ENCODE measurements around the gene USP25.

The USP25 gene

GRCh38 chr21:15831497-15831896 lies 101.7 kb downstream of the USP25 start:
- no peak for TF ChIP-seq CTCF (IDR thresholded peaks at IDR 0.05; ENCODE audit: low read depth, low read length)
- H3K36me3 ChIP-seq, result no peaks in the 10 kb centered on the region; the same call in 1 of the 2 replicates
- no peak overlapping the region for H3K4me3 ChIP-seq (ENCODE audit: low read depth, low read length)
- DNase-seq, result no peak
- no peaks in the 10 kb centered on the region for H3K9me3 ChIP-seq (ENCODE audit: severe bottlenecking)
- no peak overlapping the region for H3K27ac ChIP-seq
- no peaks in the 10 kb centered on the region for H3K27me3 ChIP-seq (ENCODE audit: insufficient read depth, low read depth, severe bottlenecking)

- no peak for DNase-seq
- H3K27me3 ChIP-seq (ENCODE audit: insufficient read depth, low read depth, severe bottlenecking), result no peaks in the 10 kb centered on the region
- no peak overlapping the region for H3K27ac ChIP-seq
- no peaks in the 10 kb centered on the region for H3K9me3 ChIP-seq (ENCODE audit: severe bottlenecking)
- no peaks in the 10 kb centered on the region; the same call in 1 of the 2 replicates for H3K36me3 ChIP-seq
- TF ChIP-seq CTCF (IDR thresholded peaks at IDR 0.05; ENCODE audit: low read depth, low read length), result no peak
- no peak overlapping the region for H3K4me3 ChIP-seq (ENCODE audit: low read depth, low read length)
Measured at GRCh38 chr21:15837645-15838044, 107.9 kb downstream of the USP25 start.

- no peaks in the 10 kb centered on the region for H3K9me3 ChIP-seq (ENCODE audit: severe bottlenecking)
- no peak overlapping the region for H3K4me3 ChIP-seq (ENCODE audit: low read depth, low read length)
- no peaks in the 10 kb centered on the region; the same call in 1 of the 2 replicates for H3K36me3 ChIP-seq
- TF ChIP-seq CTCF (IDR thresholded peaks at IDR 0.05; ENCODE audit: low read depth, low read length), result no peak
- no peak overlapping the region for H3K27ac ChIP-seq
- no peaks in the 10 kb centered on the region for H3K27me3 ChIP-seq (ENCODE audit: insufficient read depth, low read depth, severe bottlenecking)
- no peak for DNase-seq
Measured at GRCh38 chr21:15839026-15839425, 109.2 kb downstream of the USP25 start.

GRCh38 chr21:15839601-15840000 lies 109.8 kb downstream of the USP25 start:
- H3K4me3 ChIP-seq (ENCODE audit: low read depth, low read length), result no peak overlapping the region
- H3K27me3 ChIP-seq (ENCODE audit: insufficient read depth, low read depth, severe bottlenecking), result no peaks in the 10 kb centered on the region
- H3K36me3 ChIP-seq, result no peaks in the 10 kb centered on the region; the same call in 1 of the 2 replicates
- no peak overlapping the region for H3K27ac ChIP-seq
- DNase-seq, result no peak
- H3K9me3 ChIP-seq (ENCODE audit: severe bottlenecking), result no peaks in the 10 kb centered on the region
- TF ChIP-seq CTCF (IDR thresholded peaks at IDR 0.05; ENCODE audit: low read depth, low read length), result no peak

GRCh38 chr21:15840406-15840805 lies 110.6 kb downstream of the USP25 start:
- H3K36me3 ChIP-seq, result no peaks in the 10 kb centered on the region; the same call in 1 of the 2 replicates
- no peaks in the 10 kb centered on the region for H3K9me3 ChIP-seq (ENCODE audit: severe bottlenecking)
- no peak overlapping the region for H3K4me3 ChIP-seq (ENCODE audit: low read depth, low read length)
- no peak for TF ChIP-seq CTCF (IDR thresholded peaks at IDR 0.05; ENCODE audit: low read depth, low read length)
- no peak for DNase-seq
- no peak overlapping the region for H3K27ac ChIP-seq
- H3K27me3 ChIP-seq (ENCODE audit: insufficient read depth, low read depth, severe bottlenecking), result no peaks in the 10 kb centered on the region

GRCh38 chr21:15841856-15842564 lies 112.2 kb downstream of the USP25 start:
- Histone ChIP-seq H3K36me3 (no peaks in the 10 kb centered on the region; the same call in 1 of the 2 replicates), H3K4me3 (ENCODE audit: low read depth, low read length) (no peak overlapping the region), H3K27me3 (ENCODE audit: insufficient read depth, low read depth, severe bottlenecking) (no peaks in the 10 kb centered on the region), H3K9me3 (ENCODE audit: severe bottlenecking) (no peaks in the 10 kb centered on the region), H3K27ac (no peak overlapping the region)
- TF ChIP-seq CTCF (IDR thresholded peaks at IDR 0.05; ENCODE audit: low read depth, low read length), result no peak
- no peak for DNase-seq

Data from WERI-Rb-1 (cell line).